Measurements from ENCODE around the gene EIF4B. TPM values are rescaled to one million over a fixed set of nuclear protein-coding genes. Genes with fewer than 3 reads are reported as not detected.
A peak's percentile ranks its signal among the peaks of the same experiment; 100 is the strongest.

The EIF4B gene
- total and polyA plus RNA-seq, 9 of the 15 experiments (the other 6 are each of a cell fraction or from before 2014, with no cell fraction given) = 138 to 669 (median 552) TPM

GRCh38 chr12:53079226-53080117, 73.2 kb downstream of the EIF4B start, which contains the start of gene SPRYD3 (continued):
- TF ChIP-seq SMC3 (conservative IDR thresholded peaks at IDR 0.05; ENCODE audit: insufficient read depth, low read depth, low read length) = no peak
- peak; percentile 69; the same call in 1 of the 2 replicates for TF ChIP-seq E2F3 (CRISPR knock-in tag; IDR thresholded peaks at IDR 0.05)
- TF ChIP-seq MCM3 (IDR thresholded peaks at IDR 0.05) = no peak
- no peak for TF ChIP-seq ZC3H8 (IDR thresholded peaks at IDR 0.05)
- TF ChIP-seq, protein P1, sequence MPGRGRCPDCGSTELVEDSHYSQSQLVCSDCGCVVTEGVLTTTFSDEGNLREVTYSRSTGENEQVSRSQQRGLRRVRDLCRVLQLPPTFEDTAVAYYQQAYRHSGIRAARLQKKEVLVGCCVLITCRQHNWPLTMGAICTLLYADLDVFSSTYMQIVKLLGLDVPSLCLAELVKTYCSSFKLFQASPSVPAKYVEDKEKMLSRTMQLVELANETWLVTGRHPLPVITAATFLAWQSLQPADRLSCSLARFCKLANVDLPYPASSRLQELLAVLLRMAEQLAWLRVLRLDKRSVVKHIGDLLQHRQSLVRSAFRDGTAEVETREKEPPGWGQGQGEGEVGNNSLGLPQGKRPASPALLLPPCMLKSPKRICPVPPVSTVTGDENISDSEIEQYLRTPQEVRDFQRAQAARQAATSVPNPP (IDR thresholded peaks at IDR 0.05; ENCODE audit: borderline replicate concordance, insufficient read depth, insufficient read length) = no peak
- TF ChIP-seq, protein P2, sequence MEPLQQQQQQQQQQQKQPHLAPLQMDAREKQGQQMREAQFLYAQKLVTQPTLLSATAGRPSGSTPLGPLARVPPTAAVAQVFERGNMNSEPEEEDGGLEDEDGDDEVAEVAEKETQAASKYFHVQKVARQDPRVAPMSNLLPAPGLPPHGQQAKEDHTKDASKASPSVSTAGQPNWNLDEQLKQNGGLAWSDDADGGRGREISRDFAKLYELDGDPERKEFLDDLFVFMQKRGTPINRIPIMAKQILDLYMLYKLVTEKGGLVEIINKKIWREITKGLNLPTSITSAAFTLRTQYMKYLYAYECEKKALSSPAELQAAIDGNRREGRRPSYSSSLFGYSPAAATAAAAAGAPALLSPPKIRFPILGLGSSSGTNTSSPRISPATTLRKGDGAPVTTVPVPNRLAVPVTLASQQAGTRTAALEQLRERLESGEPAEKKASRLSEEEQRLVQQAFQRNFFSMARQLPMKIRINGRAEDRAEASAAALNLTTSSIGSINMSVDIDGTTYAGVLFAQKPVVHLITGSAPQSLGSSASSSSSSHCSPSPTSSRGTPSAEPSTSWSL (CRISPR knock-in tag; IDR thresholded peaks at IDR 0.05; ENCODE audit: borderline replicate concordance) = no peak
- TF ChIP-seq GATAD2A (IDR thresholded peaks at IDR 0.05) = no peak
- TF ChIP-seq FOXK1 (CRISPR knock-in tag; IDR thresholded peaks at IDR 0.05; ENCODE audit: borderline replicate concordance) = no peak; the same call in 1 of the 2 replicates
- TF ChIP-seq HDAC6 (IDR thresholded peaks at IDR 0.05; ENCODE audit: low read depth, low read length) = no peak
- TF ChIP-seq, protein P3, sequence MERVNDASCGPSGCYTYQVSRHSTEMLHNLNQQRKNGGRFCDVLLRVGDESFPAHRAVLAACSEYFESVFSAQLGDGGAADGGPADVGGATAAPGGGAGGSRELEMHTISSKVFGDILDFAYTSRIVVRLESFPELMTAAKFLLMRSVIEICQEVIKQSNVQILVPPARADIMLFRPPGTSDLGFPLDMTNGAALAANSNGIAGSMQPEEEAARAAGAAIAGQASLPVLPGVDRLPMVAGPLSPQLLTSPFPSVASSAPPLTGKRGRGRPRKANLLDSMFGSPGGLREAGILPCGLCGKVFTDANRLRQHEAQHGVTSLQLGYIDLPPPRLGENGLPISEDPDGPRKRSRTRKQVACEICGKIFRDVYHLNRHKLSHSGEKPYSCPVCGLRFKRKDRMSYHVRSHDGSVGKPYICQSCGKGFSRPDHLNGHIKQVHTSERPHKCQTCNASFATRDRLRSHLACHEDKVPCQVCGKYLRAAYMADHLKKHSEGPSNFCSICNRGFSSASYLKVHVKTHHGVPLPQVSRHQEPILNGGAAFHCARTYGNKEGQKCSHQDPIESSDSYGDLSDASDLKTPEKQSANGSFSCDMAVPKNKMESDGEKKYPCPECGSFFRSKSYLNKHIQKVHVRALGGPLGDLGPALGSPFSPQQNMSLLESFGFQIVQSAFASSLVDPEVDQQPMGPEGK (CRISPR knock-in tag; IDR thresholded peaks at IDR 0.05; ENCODE audit: borderline replicate concordance) = no peak
- no peak for TF ChIP-seq ZNF277 (CRISPR knock-in tag; IDR thresholded peaks at IDR 0.05; ENCODE audit: borderline replicate concordance)
- TF ChIP-seq E2F8 (IDR thresholded peaks at IDR 0.05; ENCODE audit: low read depth, partially characterized antibody) = no peak
- no peak for TF ChIP-seq ZBTB43 (CRISPR knock-in tag; IDR thresholded peaks at IDR 0.05)
- no peak for TF ChIP-seq E2F4 (CRISPR knock-in tag; IDR thresholded peaks at IDR 0.05; ENCODE audit: low read depth)
